Right ventricle myocardium inferior (tissue), 1 donor: ENCODE data around the gene NEUROG1. TPM values are rescaled to one million over a fixed set of nuclear protein-coding genes. Genes with fewer than 3 reads are reported as not detected.

Experiments
- ATAC-seq: fragments of 200-7000 bp; cut with Tn5 transposase; one replicate; pipeline ENCODE4 v1.9.1; 2020; ENCODE audit warnings: mild to moderate bottlenecking, moderate library complexity
- DNase-seq: peaks from one replicate; pipeline ENCODE4 v3.0.0; 2021; ENCODE audit errors: missing footprints
- intact Hi-C: fragments of 100-400 bp; cut with DNase I; formaldehyde crosslinking; loops from one replicate; pipeline ENCODE4 v1.11.0; 2022
- long read RNA-seq: library from polyadenylated mRNA; unstranded; transcript quantifications from one replicate; pipeline ENCODE4 v2.0.0, GENCODE V29; 2021
- total RNA-seq: library from RNA; stranded (reverse); fragmentation: NEBNext Ultra II Directional; extraction: Animal tissue kit (Norgen Biotek cat#: 25700); gene quantifications from one replicate; pipeline ENCODE4 v1.2.1, GENCODE V29; 2021
- donor health status: DM: no; HTN: yes; CAD: no; lungs with severe emphysema.

The NEUROG1 gene, protein sequence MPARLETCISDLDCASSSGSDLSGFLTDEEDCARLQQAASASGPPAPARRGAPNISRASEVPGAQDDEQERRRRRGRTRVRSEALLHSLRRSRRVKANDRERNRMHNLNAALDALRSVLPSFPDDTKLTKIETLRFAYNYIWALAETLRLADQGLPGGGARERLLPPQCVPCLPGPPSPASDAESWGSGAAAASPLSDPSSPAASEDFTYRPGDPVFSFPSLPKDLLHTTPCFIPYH
- not detected for total RNA-seq
- long read RNA-seq, result 0 reads

DNA sequence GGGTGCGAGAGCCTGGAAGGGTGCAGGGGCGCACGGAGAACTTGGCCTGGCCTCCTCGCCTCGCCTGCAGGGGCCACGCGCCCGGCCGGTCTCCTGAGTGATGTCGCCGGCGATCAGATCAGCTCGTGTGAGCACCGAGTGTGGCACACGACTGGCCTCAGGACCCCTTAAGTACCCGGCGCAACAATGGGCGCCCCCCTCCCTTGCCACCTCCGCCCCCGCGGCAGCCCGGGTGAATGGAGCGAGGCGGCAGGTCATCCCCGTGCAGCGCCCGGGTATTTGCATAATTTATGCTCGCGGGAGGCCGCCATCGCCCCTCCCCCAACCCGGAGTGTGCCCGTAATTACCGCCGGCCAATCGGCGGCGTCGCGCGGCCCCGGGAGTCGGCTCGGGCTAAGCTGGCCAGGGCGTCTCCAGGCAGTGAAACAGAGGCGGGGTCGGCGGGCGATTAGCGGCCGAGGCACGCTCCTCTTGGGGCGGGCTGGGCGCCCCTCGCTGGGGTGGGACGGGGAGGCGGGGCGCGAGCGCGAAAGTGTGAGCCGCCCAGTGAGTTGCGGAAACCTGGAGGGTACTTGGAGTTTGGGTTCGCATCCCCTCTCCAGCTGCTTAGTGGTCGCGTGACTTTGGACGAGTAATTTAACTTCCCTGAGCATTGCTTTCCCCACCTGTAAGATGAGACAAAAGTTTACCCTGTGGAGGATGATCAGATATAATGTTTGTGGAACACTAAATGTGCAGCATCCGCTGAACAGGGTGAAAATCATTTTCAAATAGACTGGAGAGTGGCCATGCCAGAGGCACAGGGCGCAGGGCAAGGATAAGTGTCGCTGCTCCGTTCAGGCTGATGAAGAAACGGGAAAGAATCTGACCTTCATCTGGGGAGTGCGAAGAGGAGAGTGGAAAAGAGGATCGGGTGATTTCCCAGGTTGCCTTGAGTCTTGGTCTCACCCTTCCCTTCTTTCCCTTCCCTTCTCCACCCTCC, at the start of gene NEUROG1:
TSS of gene NEUROG1 (minus strand) at position 145 of the 982 bp plus-strand sequence. CDS start 274 bp downstream, outside the sequence.
- no peak for DNase-seq
- intact Hi-C loops, result no loop called here
- no peak for ATAC-seq

DNA sequence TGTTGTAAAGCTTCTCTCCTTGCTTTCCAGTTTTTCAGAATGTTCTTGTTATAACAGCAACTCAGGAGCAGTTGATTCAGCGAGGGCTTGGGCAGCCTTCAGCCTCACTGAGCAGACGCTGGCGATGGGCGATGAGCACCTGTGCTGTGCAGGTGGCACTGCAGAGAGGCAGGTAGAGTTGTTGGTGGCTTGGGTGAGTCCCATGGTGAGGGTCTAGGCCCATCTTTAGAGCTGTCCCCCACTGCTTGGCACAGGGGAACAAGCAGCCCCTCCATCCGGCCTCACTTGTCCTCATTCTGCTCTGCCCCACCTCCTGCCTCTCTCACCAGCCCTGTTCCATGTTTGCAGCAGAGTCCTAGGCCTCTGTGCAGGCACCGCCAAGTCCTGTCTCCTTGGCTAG, 49.2 kb upstream of the NEUROG1 start:
- intact Hi-C loops, result no loop called here
- ATAC-seq (no peak), DNase-seq (no peak)

DNA sequence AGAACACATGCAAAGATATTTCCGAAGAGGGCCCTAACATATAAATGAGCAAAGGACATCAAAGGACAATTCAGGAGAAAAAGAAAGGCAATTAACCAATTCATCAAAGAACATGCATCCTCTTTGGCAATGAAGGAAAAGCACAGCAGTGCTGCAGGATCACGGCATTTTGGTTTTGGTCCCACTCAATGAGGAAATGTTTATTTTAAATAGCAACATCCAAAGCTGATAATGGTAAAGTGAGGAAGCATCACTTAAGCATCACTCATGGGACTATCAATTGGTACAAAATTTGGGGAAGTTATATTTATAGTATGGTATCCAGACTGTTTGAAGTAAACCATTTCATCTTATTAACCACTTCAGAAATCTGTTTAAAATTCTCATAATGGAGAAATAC, 48.5 kb upstream of the NEUROG1 start:
- DNase-seq (no peak), ATAC-seq (no peak)
- intact Hi-C loops, result no loop called here

DNA sequence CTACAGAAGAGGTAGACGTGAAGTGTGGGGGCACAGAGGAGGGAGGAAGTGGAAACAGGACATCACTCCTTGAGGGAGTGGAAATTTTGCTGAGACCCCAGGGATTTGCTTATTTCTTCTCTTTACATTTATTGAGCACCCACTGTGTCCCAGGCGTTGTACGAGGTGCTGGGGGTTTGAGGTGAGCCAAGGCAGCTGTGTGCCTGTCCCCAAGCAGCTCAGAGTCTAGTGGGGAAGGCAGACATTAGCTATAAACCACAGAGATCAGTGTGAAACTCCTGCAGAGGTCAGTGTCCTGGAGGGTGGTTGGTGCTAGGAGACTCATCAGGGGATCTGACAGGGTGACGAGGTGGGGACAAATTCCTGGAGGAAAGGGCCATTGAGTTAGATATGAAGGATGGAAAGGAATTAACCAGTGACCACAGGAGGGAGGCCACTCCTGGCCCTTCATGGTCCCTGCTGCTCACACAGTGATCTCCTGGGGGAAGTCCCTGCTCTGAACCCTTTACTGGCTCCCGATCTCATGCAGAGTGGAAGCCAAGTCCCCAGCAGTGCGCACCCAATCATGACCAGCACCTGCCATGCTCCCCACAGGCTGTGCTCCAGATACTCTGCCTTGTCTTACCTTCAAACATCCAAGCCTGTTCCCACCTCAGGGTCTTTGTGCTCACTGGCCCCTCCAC, 46.5 kb upstream of the NEUROG1 start:
- DNase-seq (no peak), ATAC-seq (no peak)
- intact Hi-C loops, result no loop called here

DNA sequence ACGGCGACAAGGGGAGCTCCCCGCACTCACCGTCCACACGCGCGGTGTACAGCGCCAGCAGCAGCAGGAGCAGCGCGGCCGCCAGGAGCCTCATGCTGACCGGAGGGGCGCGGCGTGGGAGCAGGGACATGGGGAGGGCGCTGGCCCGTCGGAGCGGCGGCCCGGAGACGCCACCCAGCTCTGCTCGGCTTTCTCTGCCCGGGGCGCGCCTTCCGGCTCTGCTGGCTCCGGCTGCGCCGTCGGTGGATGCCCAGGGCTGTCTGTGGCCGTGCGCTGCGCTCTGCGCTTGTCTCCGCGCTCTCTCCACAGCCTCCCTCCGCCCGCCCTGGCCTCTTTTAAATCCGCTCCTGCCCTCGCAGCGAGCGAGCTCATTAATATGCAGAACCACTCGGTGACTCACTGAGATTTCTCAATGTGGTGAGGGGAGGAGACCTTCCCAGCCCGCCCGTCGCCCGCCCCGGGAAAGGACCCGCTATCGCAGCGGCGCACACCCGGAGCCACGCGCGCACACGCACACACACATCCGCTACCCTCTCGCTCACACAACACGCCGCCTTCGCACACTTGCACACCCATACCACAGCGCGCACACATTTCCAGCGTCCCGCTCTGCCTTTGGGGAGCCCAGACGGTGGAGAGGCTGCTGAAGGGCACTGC, 43.0 kb upstream of the NEUROG1 start, which contains the start of gene CXCL14:
TSS of gene CXCL14 (minus strand) at position 307 of the 657 bp plus-strand sequence. CDS start at position 94, 213 bp downstream.
- DNase-seq, result peak; percentile 74
- intact Hi-C loops, result no loop called here
- ATAC-seq, result peak; percentile 62

DNA sequence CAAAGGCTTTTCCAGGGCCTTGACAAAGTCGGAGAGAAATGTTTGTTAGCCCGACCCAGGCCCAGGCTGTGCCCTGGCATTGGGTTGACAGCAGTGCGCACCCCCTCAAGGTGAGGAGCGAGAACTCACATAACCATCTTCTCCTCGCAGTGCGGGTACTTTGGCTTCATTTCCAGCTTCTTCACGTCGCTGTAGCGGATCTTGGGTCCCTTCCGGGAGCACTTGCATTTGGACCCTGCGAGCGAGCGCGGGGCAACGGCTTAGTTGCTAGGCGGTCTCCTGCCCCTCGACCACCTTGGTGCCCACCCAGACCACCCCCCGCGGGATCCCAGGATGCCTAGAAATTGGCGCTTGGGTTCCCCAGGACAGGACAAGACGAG, 42.5 kb upstream of the NEUROG1 start:
- intact Hi-C loops, result no loop called here
- ATAC-seq (no peak), DNase-seq (no peak)

DNA sequence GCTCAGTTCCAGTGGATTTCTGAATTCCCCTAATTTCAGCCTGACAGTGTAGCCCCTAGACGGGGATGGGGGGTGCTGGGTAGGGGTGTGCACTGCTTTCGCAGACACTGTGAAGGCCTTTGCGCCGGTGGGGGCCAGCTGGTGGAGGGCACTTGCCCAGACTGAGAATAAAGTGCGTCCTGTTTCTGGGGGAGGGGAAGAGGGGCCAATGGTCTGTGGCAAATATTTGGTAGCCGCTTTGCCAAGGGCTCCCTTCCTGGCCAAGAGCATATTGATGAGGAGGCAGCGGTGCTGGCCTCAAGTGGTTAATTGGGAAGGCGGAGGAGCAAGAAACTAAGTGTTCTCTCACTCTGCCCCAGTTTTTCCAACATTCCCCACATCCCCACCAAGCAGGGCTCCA, 41.7 kb upstream of the NEUROG1 start:
- no peak for ATAC-seq
- intact Hi-C loops, result no loop called here
- no peak for DNase-seq

DNA sequence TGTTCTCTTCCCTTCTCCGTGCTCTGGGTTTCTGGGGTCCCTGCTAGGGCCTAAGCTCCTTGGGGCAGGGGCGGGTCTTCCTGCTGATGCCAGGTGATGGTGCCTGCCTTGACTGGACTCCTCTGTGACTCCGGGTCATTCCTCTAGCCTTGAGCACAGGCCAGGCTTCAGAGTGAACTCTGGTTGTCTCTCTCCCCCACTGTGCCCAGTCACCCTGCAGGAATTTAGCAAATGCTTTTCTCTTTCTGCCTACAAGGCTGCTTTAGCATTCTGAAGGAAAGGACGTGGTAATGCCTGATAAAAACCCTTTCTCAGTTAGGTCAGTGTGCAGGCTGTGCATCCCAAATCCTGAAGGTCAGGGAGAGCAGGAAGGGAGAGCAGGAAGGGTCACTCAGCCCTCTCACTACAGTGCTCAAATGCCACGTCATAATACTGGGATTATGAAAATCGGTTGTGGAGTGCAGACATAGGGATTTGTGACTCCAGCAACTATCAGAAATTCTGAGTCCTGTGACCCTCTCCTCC, 40.4 kb upstream of the NEUROG1 start:
- ATAC-seq (no peak), DNase-seq (no peak)
- intact Hi-C loops, result no loop called here

DNA sequence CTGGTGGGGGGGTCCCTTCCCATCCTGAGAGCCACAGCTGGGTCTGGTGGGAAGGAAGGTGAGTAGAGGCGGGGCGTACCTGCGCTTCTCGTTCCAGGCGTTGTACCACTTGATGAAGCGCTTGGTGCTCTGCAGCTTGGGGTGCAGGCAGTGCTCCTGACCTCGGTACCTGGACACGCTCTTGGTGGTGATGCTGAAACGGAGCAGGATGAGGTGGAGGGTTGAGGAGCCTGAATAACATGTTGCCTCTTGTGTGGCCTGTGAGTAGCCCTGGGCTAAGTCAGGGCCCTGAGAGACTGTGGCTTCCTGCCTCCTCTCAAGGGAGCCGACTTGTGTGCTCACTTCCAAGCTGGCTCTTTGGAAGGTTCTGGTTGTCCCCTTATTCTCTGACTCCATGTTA, 38.7 kb upstream of the NEUROG1 start:
- DNase-seq, result no peak
- ATAC-seq, result no peak

DNA sequence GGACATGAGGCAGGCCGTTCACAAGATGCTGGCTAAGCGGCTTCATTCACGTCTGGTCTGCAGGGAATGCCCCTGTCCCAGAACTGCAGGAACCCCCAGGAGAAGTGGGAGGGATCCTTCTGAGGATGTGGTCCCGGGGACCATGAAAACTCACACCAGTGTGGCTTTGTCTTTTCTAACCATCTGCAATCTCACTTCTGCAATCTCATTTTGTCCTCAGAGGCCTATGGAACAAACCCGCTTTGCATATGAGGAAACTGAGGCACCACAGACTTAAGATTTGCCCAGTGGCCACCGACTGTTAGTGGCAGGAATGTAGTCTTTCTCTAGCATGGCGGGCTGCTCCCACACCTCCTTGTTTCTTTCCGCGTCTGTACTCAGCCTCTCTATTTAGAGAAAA, 36.1 kb upstream of the NEUROG1 start:
- intact Hi-C loops, result no loop called here
- no peak for ATAC-seq
- no peak for DNase-seq

More for the DNA sequence above, 38.7 kb upstream of the NEUROG1 start:
- intact Hi-C loops, result no loop called here

DNA sequence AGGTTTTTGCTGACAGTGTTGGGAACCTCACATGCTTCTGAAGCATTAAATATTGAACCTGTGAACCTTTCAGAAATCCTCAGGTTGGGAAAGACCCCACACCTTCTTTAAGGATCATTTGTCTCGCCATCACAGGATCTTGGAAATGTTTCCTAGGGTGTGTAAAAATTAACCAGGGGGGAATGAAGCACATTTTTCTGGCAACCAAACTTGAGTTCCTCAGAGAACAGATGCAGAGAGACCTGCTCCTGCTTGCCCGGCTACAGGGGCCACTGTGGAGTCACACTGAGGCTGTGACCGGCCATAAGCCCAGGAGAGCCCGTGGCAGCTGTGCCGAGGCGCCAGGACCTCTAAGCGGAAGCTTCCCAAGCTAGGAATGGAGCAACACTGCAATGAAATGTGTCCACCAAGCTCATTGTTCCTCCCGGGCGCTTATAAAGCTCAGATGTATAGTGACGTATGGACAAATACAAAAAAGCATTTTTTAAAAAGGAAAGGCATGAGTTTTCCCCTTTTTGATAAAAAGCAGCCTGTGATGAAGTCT, 35.4 kb upstream of the NEUROG1 start:
- DNase-seq, result no peak
- no peak for ATAC-seq
- intact Hi-C loops, result no loop called here

DNA sequence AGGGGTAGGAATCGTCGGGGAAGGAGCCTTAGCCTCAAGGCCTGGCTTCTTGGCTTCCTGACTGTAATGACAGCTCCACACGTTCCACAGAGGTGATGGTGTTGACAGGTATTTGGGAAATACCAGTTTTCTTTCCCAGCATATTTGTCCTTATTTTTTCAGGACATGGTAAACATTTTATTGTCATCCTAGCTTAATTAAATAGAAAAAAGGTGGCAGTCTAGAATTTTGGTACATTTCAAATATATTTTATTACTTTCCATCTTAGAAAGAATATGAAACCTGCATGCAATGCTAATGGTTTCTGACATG, 34.6 kb upstream of the NEUROG1 start:
- intact Hi-C loops, result no loop called here
- DNase-seq (no peak), ATAC-seq (no peak)

DNA sequence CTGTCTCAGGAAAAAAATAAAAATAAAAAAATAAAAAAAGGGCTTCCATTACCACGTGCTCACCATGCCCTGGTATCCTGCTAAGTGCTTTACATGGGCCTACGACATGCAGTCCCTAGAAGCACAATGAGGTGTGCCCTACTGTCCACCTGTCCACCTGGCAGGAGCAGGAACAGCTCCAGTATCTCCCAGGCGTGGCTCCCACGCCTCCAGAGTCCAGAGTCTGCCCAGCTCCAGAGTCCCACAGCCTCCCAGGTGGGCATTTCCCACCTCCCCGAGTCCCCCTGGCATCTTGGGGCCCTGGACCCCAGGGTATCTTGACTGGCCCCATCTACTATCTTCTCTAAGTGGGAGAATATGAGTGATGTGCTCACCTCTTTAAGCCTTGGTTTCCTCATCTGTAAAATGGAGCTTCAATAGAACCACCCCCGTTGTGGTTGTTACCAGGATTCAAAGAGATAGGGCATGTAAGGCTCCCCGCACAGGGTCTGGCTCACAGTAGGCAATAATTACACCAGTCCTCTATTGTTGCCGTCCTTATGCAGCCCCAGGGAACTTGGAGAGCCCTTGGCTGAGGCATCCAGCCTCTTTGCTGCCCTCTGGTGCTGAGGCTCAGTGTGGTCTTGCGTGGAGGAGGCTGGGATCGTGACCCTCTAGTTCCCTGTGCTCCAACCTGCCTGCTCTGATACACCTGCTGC, 34.1 kb upstream of the NEUROG1 start:
- ATAC-seq, result peak; percentile 62
- no peak for DNase-seq
- intact Hi-C loops, result loop anchor here (10.0 kb wide), 2 partner anchors 145 to 645 kb away; no protein-coding TSS in a partner anchor

DNA sequence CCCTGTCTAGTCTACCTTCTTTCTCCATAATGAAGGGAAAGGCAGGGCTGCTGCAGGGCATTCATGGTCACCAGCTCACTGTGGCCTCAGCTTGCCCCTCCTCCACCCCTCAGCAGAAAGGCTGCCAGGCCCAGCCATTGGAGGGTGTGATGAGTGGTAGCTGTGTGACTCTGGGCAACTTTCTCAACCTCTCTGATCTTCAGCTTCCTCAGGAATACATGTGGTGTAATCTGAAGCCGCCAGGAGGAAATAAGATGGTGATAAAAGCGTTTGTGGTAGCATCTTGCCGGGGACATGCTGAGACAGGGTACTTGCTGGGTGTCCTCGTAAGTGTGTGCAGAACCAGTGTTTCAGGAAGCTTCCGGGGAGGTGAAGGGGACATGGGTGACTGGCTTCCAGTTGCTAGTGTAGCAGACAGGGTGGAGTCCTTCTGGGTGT, 33.2 kb upstream of the NEUROG1 start:
- intact Hi-C loops, result loop anchor here (10.0 kb wide), 2 partner anchors 146 to 646 kb away; no protein-coding TSS in a partner anchor
- ATAC-seq, result no peak

DNA sequence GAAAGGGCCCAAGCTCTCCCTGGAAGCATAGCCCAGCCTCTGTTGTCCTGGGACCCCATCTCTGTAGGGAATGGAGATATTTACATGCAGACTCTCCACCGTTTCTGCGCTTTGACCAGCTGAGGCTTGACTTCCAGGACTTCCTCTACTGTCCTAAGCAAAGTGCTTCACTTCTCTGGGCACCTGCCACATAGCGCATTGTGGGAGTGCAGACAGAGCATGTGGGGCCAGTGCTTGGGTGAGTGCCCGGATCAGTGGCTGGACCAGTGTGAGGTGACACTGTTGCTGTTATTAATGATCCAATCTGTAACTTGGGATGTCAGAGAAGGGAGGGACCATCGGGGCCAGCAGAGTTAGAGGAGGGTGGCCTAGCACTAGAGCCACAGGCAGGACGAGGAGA, 32.5 kb upstream of the NEUROG1 start:
- DNase-seq (no peak), ATAC-seq (no peak)
- intact Hi-C loops, result loop anchor here (10.0 kb wide), 2 partner anchors 147 to 647 kb away; no protein-coding TSS in a partner anchor

More for the DNA sequence above, 33.2 kb upstream of the NEUROG1 start:
- no peak for DNase-seq

DNA sequence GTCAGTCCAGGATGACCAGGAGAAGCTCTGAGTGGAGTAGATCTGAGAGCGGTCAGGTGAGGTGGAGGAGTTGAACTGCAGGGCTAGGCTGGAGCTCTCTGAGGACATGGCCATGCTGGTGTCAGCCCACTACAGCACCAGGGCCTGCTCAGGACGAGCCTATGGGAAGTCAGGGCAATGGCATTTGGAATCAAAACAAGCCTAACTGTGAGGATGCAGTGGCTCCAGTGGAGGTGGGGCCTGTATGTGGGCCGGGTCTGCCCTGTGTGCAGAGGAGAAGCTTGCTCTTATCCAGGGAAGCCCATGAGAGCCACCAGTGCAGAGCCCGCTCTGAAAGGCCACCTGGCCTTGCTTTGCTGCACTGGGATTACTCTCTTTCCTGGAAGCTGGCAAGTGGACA, 31.9 kb upstream of the NEUROG1 start:
- intact Hi-C loops, result loop anchor here (10.0 kb wide), 2 partner anchors 147 to 647 kb away; no protein-coding TSS in a partner anchor
- no peak for DNase-seq
- ATAC-seq, result no peak
